GM19025 (cell line): ENCODE data around the gene FRK.
A peak's percentile ranks its signal among the peaks of the same experiment; 100 is the strongest.
"Not testable (repeated sequence)": the region's sequence is repeated elsewhere in the genome, so short reads cannot be mapped to it uniquely, and the experiment has no call there.

Experiments
- ATAC-seq: cut with Tn5 transposase; IDR thresholded peaks from one replicate; pipeline ENCODE4 v1.9.1; 2021; ENCODE audit warnings: mild to moderate bottlenecking, low read depth, moderate library complexity; ENCODE audit not compliant: unreplicated experiment

FRK gene

GRCh38 chr6:116060572-116061283 is at the start of gene FRK:
Gene FRK (minus strand): TSS chr6:116060891. CDS start chr6:116060311, 580 bp downstream.
- ATAC-seq = peak; percentile 53

- no peak for ATAC-seq
These were observed 48.1 kb upstream of the FRK start for GRCh38 chr6:116108836-116109235.

GRCh38 chr6:116106146-116106545 is 45.5 kb upstream of the FRK start:
- ATAC-seq = no peak

- ATAC-seq = no peak
These were observed 44.6 kb upstream of the FRK start for GRCh38 chr6:116105247-116105646.

GRCh38 chr6:116104636-116105035 is 43.9 kb upstream of the FRK start:
- no peak for ATAC-seq

GRCh38 chr6:116102873-116103272 is 42.2 kb upstream of the FRK start:
- no peak for ATAC-seq

GRCh38 chr6:116101790-116102189 is 41.1 kb upstream of the FRK start:
- ATAC-seq = no peak

- ATAC-seq = no peak
These were observed 40.6 kb upstream of the FRK start for GRCh38 chr6:116101302-116101718.

- ATAC-seq = peak; percentile 84
These were observed 40.0 kb upstream of the FRK start, which contains the start of gene NT5DC1 for GRCh38 chr6:116100419-116101301. Gene NT5DC1 (plus strand): TSS chr6:116100853. CDS start chr6:116100931, 78 bp downstream.

- no peak for ATAC-seq
These were observed 38.3 kb upstream of the FRK start for GRCh38 chr6:116099036-116099435.

GRCh38 chr6:116096979-116097816 is 36.5 kb upstream of the FRK start:
- no peak for ATAC-seq

GRCh38 chr6:116096048-116096759 is 35.5 kb upstream of the FRK start:
- not testable (repeated sequence) for ATAC-seq

- no peak for ATAC-seq
These were observed 33.4 kb upstream of the FRK start for GRCh38 chr6:116094041-116094440.

GRCh38 chr6:116090251-116090650 is 29.6 kb upstream of the FRK start:
- peak; percentile 44 for ATAC-seq

GRCh38 chr6:116088946-116089345 is 28.3 kb upstream of the FRK start:
- ATAC-seq = no peak

- peak; percentile 96 for ATAC-seq
These were observed 26.8 kb upstream of the FRK start for GRCh38 chr6:116087437-116088027.

GRCh38 chr6:116084284-116084683 is 23.6 kb upstream of the FRK start:
- no peak for ATAC-seq

- no peak for ATAC-seq
These were observed 22.4 kb upstream of the FRK start for GRCh38 chr6:116083052-116083451.

GRCh38 chr6:116078945-116079344 is 18.3 kb upstream of the FRK start:
- no peak for ATAC-seq

- no peak for ATAC-seq
These were observed 17.8 kb upstream of the FRK start for GRCh38 chr6:116078522-116078921.
